ENCODE measurements around the gene BASP1.

Gene BASP1

GRCh38 chr5:17192191-17192590 is 25.2 kb upstream of the BASP1 start:
- no peak for DNase-seq

- DNase-seq, result no peak
Observed at GRCh38 chr5:17196024-17196423, 21.4 kb upstream of the BASP1 start.

- no peak for DNase-seq
Observed at GRCh38 chr5:17196697-17197096, 20.7 kb upstream of the BASP1 start.

GRCh38 chr5:17203329-17204132 is 13.9 kb upstream of the BASP1 start:
- peak; percentile 78 for DNase-seq

- DNase-seq, result no peak
Observed at GRCh38 chr5:17204133-17204489, 13.3 kb upstream of the BASP1 start.

GRCh38 chr5:17206021-17206420 is 11.4 kb upstream of the BASP1 start:
- no peak for DNase-seq

- no peak for DNase-seq
Observed at GRCh38 chr5:17212191-17212590, 5.2 kb upstream of the BASP1 start.

GRCh38 chr5:17212996-17213395 is 4.4 kb upstream of the BASP1 start:
- DNase-seq, result no peak

- DNase-seq, result no peak
Observed at GRCh38 chr5:17213938-17214337, 3.5 kb upstream of the BASP1 start.

- DNase-seq, result no peak
Observed at GRCh38 chr5:17214893-17215292, 2.5 kb upstream of the BASP1 start.

GRCh38 chr5:17215361-17215760 is 2.1 kb upstream of the BASP1 start:
- no peak for DNase-seq

- peak; percentile 85 for DNase-seq
Observed at GRCh38 chr5:17216176-17216973, 1.1 kb upstream of the BASP1 start.

GRCh38 chr5:17216974-17217492 is 398 bp upstream of the BASP1 start:
- peak; percentile 32 for DNase-seq

GRCh38 chr5:17218353-17219005 is 1.0 kb downstream of the BASP1 start:
- DNase-seq, result peak; percentile 8

GRCh38 chr5:17219006-17219422 is 1.6 kb downstream of the BASP1 start:
- peak; percentile 22 for DNase-seq

GRCh38 chr5:17219469-17219868 is 2.0 kb downstream of the BASP1 start:
- no peak for DNase-seq

GRCh38 chr5:17219992-17220391 is 2.6 kb downstream of the BASP1 start:
- DNase-seq, result no peak

GRCh38 chr5:17220469-17220868 is 3.0 kb downstream of the BASP1 start:
- DNase-seq, result no peak

GRCh38 chr5:17221843-17222636 is 4.6 kb downstream of the BASP1 start:
- no peak for DNase-seq

- DNase-seq, result no peak
Observed at GRCh38 chr5:17222664-17223063, 5.2 kb downstream of the BASP1 start.

- DNase-seq, result no peak
Observed at GRCh38 chr5:17223367-17224185, 6.1 kb downstream of the BASP1 start.

Data from midbrain (tissue), 1 donor.